HG02885 (cell line): ENCODE data around the gene RASA1.
"Not testable (repeated sequence)": the region's sequence is repeated elsewhere in the genome, so short reads cannot be mapped to it uniquely, and the experiment has no call there.

ENCODE experiments used
- ATAC-seq: cut with Tn5 transposase; IDR thresholded peaks from one replicate; pipeline ENCODE4 v1.9.1; 2021; ENCODE audit warnings: mild to moderate bottlenecking; ENCODE audit not compliant: unreplicated experiment, poor library complexity

Gene RASA1

DNA sequence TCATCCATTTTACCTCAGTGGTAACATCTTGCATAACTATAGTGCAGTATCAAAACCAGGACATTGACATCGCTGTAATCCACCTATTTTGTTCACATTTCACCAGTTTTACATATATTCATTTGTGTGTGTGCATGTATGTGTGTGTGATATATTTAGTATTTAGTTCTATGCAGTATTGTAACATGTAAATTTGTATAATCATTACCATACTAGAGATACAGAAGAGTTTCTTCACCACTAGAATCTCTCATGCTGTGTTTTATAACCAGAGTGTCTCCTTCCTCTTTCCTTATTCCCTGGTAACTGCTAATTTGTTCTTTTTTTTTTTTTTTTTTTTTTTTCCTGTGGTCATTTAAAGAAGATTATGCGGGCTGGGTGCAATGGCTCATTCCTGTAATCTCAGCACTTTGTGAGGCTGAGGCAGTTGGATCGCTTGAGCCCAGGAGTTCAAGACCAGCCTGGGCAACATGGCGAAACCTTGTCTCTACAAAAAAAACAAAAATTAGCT lies 11.0 kb downstream of the RASA1 start:
- ATAC-seq = no peak

- ATAC-seq = no peak
These were observed 14.6 kb downstream of the RASA1 start for GRCh38 chr5:87282269-87282668.

DNA sequence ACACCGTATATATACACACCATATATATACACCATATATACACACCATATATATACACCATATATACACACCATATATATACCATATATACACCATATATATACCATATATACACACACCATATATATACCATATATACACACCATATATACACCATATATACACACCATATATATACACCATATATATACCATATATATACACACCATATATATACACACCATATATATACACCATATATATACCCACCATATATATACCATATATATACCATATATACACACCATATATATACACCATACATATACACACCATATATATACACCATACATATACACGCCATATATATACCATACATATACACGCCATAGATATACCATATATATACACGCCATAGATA lies 19.6 kb downstream of the RASA1 start:
- not testable (repeated sequence) for ATAC-seq

DNA sequence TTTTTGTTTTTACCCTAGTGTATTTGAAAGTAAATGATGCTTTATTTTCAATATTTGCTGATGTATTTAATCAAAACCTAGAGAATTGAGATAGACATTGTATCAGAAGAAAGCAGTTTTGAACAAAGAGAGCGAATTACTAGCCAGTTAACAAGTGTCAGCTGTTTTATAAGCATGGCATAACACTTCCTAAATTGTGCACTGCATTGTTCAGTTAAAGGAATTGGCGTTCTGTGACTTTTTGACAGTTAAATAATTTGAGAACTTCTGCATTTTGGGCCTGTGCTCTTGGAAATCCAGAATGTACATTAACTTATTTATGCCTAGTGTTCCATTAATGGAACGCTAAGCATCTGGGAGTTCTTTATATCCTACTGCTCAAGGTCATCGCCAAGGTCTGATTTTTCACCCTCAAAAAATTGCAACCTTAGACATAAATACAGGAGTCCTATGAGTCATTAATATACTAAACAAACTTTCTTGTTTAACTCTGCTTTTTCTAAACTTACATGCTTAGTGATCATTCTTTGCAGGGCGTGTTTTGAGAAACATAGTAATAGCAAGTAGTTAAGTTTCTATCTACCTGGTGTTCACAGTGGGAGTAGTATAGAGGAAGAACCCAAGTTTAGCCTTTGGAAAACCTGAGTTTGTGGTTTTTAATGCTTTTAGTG lies 31.1 kb downstream of the RASA1 start:
- ATAC-seq = no peak

- ATAC-seq = no peak
These were observed 32.5 kb downstream of the RASA1 start for GRCh38 chr5:87300176-87300575.

GRCh38 chr5:87300744-87301143 lies 33.1 kb downstream of the RASA1 start:
- ATAC-seq = no peak

- no peak for ATAC-seq
These were observed 34.4 kb downstream of the RASA1 start for GRCh38 chr5:87302061-87302460.

GRCh38 chr5:87303324-87303723 lies 35.6 kb downstream of the RASA1 start:
- no peak for ATAC-seq

- not testable (repeated sequence) for ATAC-seq
These were observed 38.4 kb downstream of the RASA1 start for GRCh38 chr5:87306090-87306489.

GRCh38 chr5:87307796-87308423 lies 40.2 kb downstream of the RASA1 start:
- ATAC-seq = peak; percentile 82

- ATAC-seq = no peak
These were observed 44.0 kb downstream of the RASA1 start for GRCh38 chr5:87311405-87312279.

- no peak for ATAC-seq
These were observed 45.5 kb downstream of the RASA1 start for GRCh38 chr5:87313216-87313615.

DNA sequence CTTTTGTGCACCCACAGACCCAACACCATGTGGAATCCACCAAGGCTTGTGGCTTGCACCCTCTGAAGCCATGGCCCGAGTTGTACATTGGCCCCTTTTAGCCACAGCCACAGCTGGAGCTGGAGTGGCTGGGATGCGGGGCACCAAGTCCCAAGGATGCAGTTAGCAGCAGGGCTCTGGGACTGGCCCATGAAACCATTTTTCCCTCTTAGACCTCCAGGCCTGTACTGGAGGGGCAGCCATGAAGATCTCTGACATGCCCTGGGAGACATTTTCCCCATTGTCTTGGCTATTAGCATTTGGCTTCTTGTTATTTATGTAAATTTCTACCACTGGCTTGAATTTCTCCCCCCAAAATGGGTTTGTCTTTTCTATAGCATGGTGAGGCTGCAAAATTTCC lies 51.8 kb downstream of the RASA1 start:
- no peak for ATAC-seq

- ATAC-seq = no peak
These were observed 53.9 kb downstream of the RASA1 start for GRCh38 chr5:87321605-87322004.

DNA sequence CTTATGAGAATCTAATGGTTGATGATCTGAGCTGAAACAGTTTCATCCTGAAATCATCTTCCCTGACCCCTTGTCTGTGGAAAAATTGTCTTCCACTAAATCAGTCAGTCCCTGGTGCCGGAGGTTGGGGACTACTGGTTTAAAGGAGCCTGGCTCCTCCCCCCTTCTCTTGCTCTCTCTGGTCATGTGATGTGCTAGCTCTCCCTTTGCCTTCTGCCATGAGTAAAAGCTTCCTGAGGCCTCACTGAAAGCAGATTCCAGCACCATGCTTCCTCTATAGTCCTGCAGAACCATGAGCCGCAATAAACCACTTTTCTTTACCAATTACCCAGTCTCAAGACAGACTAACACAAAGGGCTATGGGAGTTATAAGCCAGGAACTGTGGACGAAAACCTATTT lies 54.7 kb downstream of the RASA1 start:
- ATAC-seq = no peak

DNA sequence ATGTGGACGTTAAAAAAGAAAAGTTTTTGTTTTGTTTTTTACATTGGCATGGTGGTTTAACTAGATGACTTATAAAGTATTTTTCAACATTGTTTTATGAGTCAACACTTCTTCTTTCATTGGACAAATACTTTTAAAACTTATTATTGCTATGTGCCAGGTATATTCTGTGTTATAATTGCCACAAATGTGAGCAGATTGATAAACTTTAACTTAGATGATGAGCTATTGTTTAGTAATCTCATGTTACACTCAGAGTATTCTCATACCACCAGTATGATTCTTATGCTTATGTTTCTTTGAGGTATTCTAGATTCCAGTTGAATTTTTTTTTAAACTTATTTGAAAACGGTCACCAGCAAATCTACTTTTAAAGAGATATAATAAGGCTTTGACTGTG lies 60.3 kb downstream of the RASA1 start:
- no peak for ATAC-seq

GRCh38 chr5:87329114-87329513 lies 61.4 kb downstream of the RASA1 start:
- ATAC-seq = no peak

DNA sequence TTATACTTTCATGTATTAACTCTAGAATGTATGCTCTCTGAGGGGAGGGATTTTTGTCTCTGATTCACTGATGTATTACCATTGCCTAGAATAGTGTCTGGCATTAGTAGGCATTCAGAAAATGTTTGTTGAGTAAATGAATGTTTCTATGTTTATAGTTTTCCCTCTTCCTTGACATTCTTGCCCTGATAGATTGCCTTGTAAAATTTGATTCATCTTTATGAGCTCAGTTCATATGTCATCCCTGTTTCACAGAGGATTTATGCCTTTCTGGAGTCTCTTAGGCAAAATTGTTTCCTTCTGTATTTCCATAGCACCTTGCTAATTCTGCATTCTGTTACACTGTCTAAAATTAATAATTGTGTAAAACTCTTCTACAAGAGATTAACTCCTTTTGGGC lies 72.3 kb downstream of the RASA1 start:
- ATAC-seq = no peak

- ATAC-seq = peak; percentile 100
These were observed 73.0 kb downstream of the RASA1 start for GRCh38 chr5:87340716-87341115.

GRCh38 chr5:87347272-87347671 lies 79.6 kb downstream of the RASA1 start:
- no peak for ATAC-seq

DNA sequence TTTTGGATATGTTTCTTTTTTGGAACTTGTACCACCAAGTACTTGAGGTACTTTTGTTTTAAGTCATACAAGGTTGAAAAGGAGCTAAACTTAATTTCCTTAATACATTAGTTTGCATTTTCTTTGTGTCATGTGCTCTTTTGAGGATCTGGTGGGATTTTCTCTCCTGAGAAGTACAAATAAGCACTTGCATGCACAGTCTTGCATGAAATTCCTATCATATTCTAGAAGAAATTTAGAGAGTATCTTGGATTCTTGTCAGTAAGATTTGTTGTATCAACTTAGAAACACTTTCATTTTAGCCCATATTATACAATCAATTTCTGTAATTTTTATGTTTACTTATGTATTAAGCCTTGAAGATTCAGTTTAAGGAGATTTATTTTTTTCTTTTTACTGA lies 80.2 kb downstream of the RASA1 start:
- ATAC-seq = no peak
